NCI-H128 (cell line): ENCODE results near the gene CTSC.
"Not testable (repeated sequence)": the region's sequence is repeated elsewhere in the genome, so short reads cannot be mapped to it uniquely, and the experiment has no call there.

Experiments
- DNase-seq: peaks from one replicate; lab custom pipeline; 2025; ENCODE audit not compliant: unreplicated experiment; lab: John Stamatoyannopoulos, UW

The CTSC gene

GRCh38 chr11:88284336-88285050, 53.0 kb downstream of the CTSC start:
- no peak for DNase-seq

DNA sequence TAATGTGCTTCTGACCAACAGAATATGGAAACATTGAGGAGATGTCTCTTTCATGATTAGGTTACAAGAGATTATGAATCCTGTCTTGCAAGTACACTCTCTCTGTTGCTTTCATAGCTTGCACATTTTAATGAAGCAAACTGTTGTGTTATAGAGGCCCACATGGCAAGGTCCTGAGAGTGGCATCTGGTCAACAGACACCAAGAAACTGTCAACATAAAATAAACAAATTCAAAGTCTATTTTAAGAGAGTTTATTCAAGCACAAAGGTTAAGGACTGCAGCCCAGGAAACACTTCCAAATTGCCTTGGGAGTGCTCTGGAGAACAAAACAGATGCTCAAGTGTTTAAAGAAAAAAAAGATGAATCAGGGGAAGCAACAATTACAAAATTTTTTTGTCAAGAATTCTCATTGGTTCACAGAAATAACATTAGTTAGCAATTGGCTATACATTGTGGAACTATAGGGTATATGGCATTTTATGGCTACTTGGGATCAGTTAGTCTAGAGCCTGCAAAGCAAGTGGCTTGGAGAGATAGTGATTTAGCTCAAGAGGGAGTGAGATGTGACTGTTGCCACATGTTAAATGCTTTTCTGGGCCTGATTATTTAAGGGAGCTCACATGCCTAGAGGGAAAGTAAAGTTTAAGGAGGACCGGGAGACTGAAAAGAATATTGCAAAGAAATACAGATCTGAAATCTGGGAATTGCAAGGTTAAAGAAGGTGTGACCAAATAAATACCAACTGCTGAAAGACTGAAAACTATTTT, 54.6 kb downstream of the CTSC start:
- no peak for DNase-seq

DNA sequence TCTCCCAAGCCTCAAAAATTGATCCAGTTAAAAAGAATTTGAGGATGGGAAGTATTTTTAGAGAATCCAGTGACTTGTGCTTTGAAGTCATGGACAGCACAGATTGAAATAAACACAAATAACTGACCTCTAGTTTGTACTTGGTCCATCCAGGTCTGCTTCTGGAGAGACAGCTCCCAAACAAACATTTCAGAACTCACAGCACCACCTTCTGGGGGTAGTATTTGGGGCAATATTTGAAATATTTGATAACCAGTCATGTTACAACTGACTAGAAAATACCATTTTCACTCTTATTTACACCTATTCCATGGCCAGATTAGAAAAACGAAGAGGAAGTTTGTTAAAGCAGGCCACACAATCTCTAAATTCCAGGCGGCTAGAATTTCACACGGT, 56.2 kb downstream of the CTSC start:
- DNase-seq = no peak

DNA sequence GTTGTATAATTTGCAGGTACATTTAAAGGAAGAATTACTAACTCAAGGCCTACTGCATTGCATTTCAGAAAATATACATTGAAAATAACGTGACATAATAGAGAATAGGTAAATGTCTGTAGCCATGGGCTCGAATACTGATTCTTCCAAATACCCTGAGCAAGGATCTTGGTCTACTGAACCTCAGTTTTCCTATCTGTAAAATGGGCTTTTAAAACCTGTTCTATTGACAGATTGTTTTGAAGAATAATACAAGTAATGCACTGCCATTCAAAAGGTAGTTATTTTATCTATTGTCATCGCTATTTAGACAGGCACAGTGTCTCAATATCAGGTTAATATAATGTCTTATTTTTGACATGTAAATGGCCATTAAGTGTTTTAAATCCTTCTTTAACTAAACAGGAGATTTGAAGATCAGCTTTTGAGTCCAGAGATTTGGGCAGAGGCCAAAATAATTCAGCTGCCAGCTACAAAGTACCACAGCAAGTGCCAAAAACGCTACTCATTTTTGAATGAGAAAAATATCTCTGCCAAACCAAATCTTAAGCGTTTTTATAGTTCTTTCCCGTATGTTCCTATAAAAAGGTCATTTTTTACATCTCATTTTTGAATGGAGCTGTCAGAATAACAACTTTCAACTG, 56.7 kb downstream of the CTSC start:
- no peak for DNase-seq

GRCh38 chr11:88277349-88277915, 60.1 kb downstream of the CTSC start:
- no peak for DNase-seq

DNA sequence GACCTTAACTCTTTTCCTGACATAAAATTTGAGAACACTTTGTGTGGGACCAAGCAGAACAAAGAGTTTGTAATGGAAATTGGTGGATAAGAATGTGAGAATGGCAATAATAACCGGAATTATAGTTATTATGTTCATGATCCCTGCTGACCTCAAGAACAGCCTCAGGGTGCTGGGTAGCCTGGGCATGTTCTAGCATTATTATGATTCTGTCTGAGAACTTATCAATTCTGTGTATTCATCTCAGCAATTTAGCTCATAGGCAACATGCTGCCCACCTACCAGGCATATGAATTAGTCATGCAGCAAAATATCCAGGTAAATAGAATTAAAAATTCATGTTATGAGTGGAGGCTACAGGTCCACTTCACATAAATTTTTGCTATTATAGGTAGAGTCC, 61.9 kb downstream of the CTSC start:
- DNase-seq = no peak

DNA sequence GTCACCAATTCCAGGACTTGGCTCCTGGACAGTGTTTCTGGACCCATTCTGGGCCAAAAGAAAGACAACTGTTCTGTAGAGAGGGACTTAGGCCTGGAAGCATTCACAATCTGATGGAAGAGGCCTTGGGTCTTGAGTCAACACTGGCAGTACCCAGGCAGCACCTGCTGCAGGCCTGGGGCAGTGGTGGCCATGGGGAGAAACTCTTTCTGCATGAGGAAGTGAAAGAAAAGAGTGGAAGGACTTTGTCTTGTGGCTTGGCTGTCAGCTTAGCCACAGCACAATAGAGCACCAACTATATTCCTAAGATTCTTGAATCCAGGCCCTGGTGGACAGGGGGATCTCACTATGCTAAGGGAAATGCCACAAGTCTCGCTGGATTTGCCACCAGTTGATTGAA, 70.6 kb downstream of the CTSC start:
- no peak for DNase-seq

GRCh38 chr11:88266157-88266556, 71.4 kb downstream of the CTSC start:
- no peak for DNase-seq

GRCh38 chr11:88259431-88259830, 78.1 kb downstream of the CTSC start:
- no peak for DNase-seq

- no peak for DNase-seq
These were observed 85.3 kb downstream of the CTSC start for GRCh38 chr11:88252208-88252607.

- no peak for DNase-seq
These were observed 86.8 kb downstream of the CTSC start for GRCh38 chr11:88250566-88251242.

DNA sequence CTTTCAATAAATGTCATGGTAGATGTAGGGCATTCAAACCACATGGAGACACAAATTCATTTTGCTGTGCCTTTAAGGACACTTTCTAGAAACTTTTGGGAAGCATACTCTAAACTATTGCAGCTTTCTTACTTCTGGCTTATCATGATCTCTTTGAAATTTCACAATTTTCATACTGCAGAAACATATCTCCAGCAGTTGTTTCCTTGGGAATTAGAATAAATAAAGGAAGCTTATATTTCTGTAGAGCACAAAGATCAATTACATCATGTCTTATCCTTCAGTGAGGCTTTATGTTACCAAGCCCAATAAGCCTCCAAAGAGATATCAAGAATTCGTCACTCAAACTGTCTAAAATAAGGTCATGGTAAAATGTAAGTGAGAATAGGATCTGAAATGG, 87.8 kb downstream of the CTSC start:
- DNase-seq = no peak

DNA sequence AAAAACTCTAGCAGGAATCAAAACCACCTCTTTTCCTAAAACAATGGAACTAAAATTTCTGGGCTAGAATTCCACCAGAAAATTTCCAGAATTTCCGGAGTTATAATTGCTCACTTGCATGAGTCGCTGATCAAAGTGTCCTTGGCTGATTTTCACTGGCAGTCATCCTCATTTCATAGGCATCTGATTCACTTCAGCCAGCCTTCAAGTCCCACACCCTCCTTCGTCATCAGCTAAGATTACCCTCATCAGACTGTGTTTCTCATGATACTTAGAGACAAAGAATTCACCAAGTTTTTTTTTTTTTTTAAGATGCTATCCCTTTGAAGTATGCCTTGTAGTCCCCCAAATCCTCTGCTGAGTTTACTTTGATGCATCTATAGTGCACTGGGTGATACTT, 90.8 kb downstream of the CTSC start:
- DNase-seq = no peak

DNA sequence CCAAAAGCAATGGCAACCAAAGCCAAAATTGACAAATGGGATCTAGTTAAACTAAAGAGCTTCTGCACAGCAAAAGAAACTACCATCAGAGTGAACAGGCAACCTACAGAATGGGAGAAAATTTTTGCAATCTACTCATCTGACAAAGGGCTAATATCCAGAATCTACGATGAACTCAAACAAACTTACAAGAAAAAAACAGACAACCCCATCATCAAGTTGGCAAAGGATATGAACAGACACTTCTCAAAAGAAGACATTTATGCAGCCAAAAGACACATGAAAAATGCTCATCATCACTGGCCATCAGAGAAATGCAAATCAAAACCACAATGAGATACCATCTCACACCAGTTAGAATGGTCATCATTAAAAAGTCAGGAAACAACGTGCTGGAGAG, 92.0 kb downstream of the CTSC start:
- not testable (repeated sequence) for DNase-seq
